Astrocyte (in vitro differentiated cells and primary cell): ENCODE data around the gene PTOV1.

Source experiments
- EZH2 ChIP-seq: IDR thresholded peaks from 2 replicates; pipeline ENCODE4 v1.6.1; 2012; ENCODE audit warnings: mild to moderate bottlenecking, low read length, inconsistent platforms; ENCODE audit not compliant: insufficient read depth
- TF ChIP-seq, protein P1 (sequence below): IDR thresholded peaks from 2 replicates; pipeline ENCODE4 v1.5.1; 2011; ENCODE audit warnings: low read depth, mild to moderate bottlenecking, inconsistent platforms, low read length, moderate library complexity; ENCODE audit not compliant: insufficient read depth

DNA sequence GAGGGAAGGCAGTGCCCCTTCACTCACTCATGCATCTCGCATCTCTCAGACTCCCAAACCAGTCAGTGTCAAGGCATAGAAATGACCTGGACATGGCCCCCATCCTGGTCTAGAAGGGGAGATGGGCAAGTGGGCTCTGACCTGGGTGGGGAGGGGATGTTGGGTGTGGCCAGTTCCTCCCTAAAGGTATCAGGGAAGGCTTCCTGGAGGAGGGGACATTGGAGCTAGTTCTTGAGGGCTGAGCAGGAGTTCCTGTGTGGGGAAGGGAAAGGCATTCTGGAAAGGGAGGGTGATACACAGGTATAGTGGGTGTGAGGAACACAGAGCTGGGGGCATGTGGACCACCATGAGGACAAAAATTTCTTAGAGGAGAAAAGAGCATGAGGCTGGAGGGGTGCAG, 41.8 kb downstream of the PTOV1 start:
- TF ChIP-seq, protein P1, sequence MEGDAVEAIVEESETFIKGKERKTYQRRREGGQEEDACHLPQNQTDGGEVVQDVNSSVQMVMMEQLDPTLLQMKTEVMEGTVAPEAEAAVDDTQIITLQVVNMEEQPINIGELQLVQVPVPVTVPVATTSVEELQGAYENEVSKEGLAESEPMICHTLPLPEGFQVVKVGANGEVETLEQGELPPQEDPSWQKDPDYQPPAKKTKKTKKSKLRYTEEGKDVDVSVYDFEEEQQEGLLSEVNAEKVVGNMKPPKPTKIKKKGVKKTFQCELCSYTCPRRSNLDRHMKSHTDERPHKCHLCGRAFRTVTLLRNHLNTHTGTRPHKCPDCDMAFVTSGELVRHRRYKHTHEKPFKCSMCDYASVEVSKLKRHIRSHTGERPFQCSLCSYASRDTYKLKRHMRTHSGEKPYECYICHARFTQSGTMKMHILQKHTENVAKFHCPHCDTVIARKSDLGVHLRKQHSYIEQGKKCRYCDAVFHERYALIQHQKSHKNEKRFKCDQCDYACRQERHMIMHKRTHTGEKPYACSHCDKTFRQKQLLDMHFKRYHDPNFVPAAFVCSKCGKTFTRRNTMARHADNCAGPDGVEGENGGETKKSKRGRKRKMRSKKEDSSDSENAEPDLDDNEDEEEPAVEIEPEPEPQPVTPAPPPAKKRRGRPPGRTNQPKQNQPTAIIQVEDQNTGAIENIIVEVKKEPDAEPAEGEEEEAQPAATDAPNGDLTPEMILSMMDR, result no peak
- no peak for TF ChIP-seq EZH2
